Measurements from ENCODE around the gene GPR137. TPM values are rescaled to one million over a fixed set of nuclear protein-coding genes. Genes with fewer than 3 reads are reported as not detected.

GPR137 gene
- total and polyA plus RNA-seq, 9 of the 15 experiments (the other 6 are each of a cell fraction or from before 2014, with no cell fraction given) = 0.32 to 26.7 (median 10.7) TPM

- TF ChIP-seq YY1 (IDR thresholded peaks at IDR 0.05; ENCODE audit: borderline replicate concordance in 1 of 3, control insufficient read depth in 1 of 3, extremely low read depth in 1 of 3, insufficient read depth in 3 of 3, insufficient read length in 1 of 3, insufficient replicate concordance in 2 of 3, low read depth in 1 of 3, low read length in 2 of 3) (peak in 2 of 3 experiments; percentile 46 to 65), ZFP30 (CRISPR knock-in tag; IDR thresholded peaks at IDR 0.05; ENCODE audit: borderline replicate concordance) (no peak), ZNF511 (CRISPR knock-in tag; IDR thresholded peaks at IDR 0.05) (no peak), KHSRP (IDR thresholded peaks at IDR 0.05) (no peak), SP2 (IDR thresholded peaks at IDR 0.05; ENCODE audit: extremely low read depth, low read depth, low read length, poor library complexity, severe bottlenecking) (no peak), ETS2 (tag; IDR thresholded peaks at IDR 0.05; ENCODE audit: borderline replicate concordance, poor library complexity, severe bottlenecking) (no peak), ZNF146 (CRISPR knock-in tag; IDR thresholded peaks at IDR 0.05; ENCODE audit: unreplicated experiment) (no peak), KAT7 (CRISPR knock-in tag; IDR thresholded peaks at IDR 0.05; ENCODE audit: borderline replicate concordance) (0 out of 2 replicates have a peak, but pooled peaks have one; percentile 72), HMG20B (CRISPR knock-in tag; IDR thresholded peaks at IDR 0.05) (no peak), ZNF124 (CRISPR knock-in tag; IDR thresholded peaks at IDR 0.05) (no peak), ARID3A (IDR thresholded peaks at IDR 0.05; ENCODE audit: borderline replicate concordance, low read depth, low read length) (no peak), SMARCE1 (IDR thresholded peaks at IDR 0.05) (no peak), CCAR2 (IDR thresholded peaks at IDR 0.05; ENCODE audit: low read depth, low read length) (no peak), MAFK (IDR thresholded peaks at IDR 0.05; ENCODE audit: low read length) (no peak), DDX20 (tag; IDR thresholded peaks at IDR 0.05; ENCODE audit: low read depth) (no peak), MTA3 (IDR thresholded peaks at IDR 0.05; ENCODE audit: borderline replicate concordance) (no peak; the same call in 1 of the 2 replicates), TCF7L2 (IDR thresholded peaks at IDR 0.05; ENCODE audit: low read depth, low read length) (no peak), ZNF780A (CRISPR knock-in tag; IDR thresholded peaks at IDR 0.05) (no peak), NCOA2 (IDR thresholded peaks at IDR 0.05; ENCODE audit: partially characterized antibody in 2 of 2) (no peak), ZNF583 (CRISPR knock-in tag; IDR thresholded peaks at IDR 0.05) (no peak), ZNF280B (CRISPR knock-in tag; IDR thresholded peaks at IDR 0.05) (no peak), ZNF79 (CRISPR knock-in tag; IDR thresholded peaks at IDR 0.05; ENCODE audit: low read depth) (no peak), HEY1 (CRISPR knock-in tag; IDR thresholded peaks at IDR 0.05; ENCODE audit: borderline replicate concordance) (no peak), ARNT (IDR thresholded peaks at IDR 0.05) (no peak), ZNF507 (tag; conservative IDR thresholded peaks at IDR 0.05) (no peak), TCF3 (CRISPR knock-in tag; IDR thresholded peaks at IDR 0.05) (no peak)
These were observed 34.5 kb upstream of the GPR137 start, which contains the start of gene PLCB3 (continued) for GRCh38 chr11:64251016-64251752.
